ENCODE results near the gene NPAS3.

NPAS3 gene

GRCh38 chr14:33736299-33736825, 797.7 kb downstream of the NPAS3 start:
- DNase-seq, result no peak

GRCh38 chr14:33736979-33737378, 798.3 kb downstream of the NPAS3 start:
- no peak for DNase-seq

- DNase-seq, result no peak
These were observed 798.8 kb downstream of the NPAS3 start for GRCh38 chr14:33737446-33737845.

GRCh38 chr14:33738029-33738428, 799.4 kb downstream of the NPAS3 start:
- DNase-seq, result no peak

GRCh38 chr14:33738491-33738890, 799.8 kb downstream of the NPAS3 start:
- DNase-seq, result no peak

GRCh38 chr14:33740531-33740930, 801.9 kb downstream of the NPAS3 start:
- no peak for DNase-seq

GRCh38 chr14:33742166-33742565, 803.5 kb downstream of the NPAS3 start:
- no peak for DNase-seq

- no peak for DNase-seq
These were observed 806.5 kb downstream of the NPAS3 start for GRCh38 chr14:33745163-33745562.

GRCh38 chr14:33747749-33748148, 809.1 kb downstream of the NPAS3 start:
- no peak for DNase-seq

- no peak for DNase-seq
These were observed 815.6 kb downstream of the NPAS3 start for GRCh38 chr14:33754261-33754660.

GRCh38 chr14:33755358-33755757, 816.7 kb downstream of the NPAS3 start:
- DNase-seq, result no peak

- DNase-seq, result no peak
These were observed 818.2 kb downstream of the NPAS3 start for GRCh38 chr14:33756833-33757232.

- no peak for DNase-seq
These were observed 819.9 kb downstream of the NPAS3 start for GRCh38 chr14:33758547-33758946.

GRCh38 chr14:33762161-33762851, 823.6 kb downstream of the NPAS3 start:
- no peak for DNase-seq

- no peak for DNase-seq
These were observed 826.4 kb downstream of the NPAS3 start for GRCh38 chr14:33764876-33765650.

- no peak for DNase-seq
These were observed 829.1 kb downstream of the NPAS3 start for GRCh38 chr14:33767586-33768457.

GRCh38 chr14:33768458-33768830, 829.8 kb downstream of the NPAS3 start:
- no peak for DNase-seq

GRCh38 chr14:33773205-33774030, 834.7 kb downstream of the NPAS3 start:
- DNase-seq, result no peak

- DNase-seq, result no peak
These were observed 835.5 kb downstream of the NPAS3 start for GRCh38 chr14:33774161-33774560.

GRCh38 chr14:33774723-33775470, 836.2 kb downstream of the NPAS3 start:
- no peak for DNase-seq

GRCh38 chr14:33776871-33777270, 838.2 kb downstream of the NPAS3 start:
- no peak for DNase-seq

GRCh38 chr14:33777681-33778080, 839.0 kb downstream of the NPAS3 start:
- DNase-seq, result no peak

Data from activated CD4-positive, alpha-beta T cell treated with anti-CD3 and anti-CD28 coated beads, Interleukin-2, amount 50 U/mL, for 16 hours (primary cell).